ENCODE data around the gene GJA5.
"Not testable (repeated sequence)": the region's sequence is repeated elsewhere in the genome, so short reads cannot be mapped to it uniquely, and the experiment has no call there.

GJA5 gene

DNA sequence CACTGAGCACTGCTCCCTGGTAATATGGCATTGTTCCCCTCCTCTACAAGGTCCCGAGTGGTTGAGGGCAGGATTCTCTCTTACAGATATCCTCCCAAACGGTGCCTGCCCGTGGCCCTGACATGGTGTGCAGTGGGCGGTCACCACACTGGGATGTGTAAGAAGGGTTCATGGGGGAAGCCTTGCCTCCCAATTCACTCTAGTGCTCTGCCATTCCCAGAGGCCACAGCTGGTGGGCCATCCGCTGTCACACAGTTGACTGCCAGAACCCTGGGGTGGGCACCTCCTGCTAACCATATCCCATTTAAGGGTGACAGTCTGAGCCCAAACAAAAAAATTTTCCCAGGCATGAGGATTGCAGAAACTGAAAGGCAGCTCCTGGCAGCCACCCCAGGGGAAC is 9.1 kb downstream of the GJA5 start:
- no peaks in the 10 kb centered on the region for H3K36me3 Mint-ChIP-seq (ENCODE audit: low read depth)
- no peaks in the 10 kb centered on the region for H3K9me3 Mint-ChIP-seq
- ATAC-seq, result no peak
- DNase-seq, result no peak
- no peak overlapping the region for H3K4me3 Mint-ChIP-seq
- no peak overlapping the region for H3K27ac Mint-ChIP-seq
- H3K4me1 Mint-ChIP-seq, result no peaks in the 10 kb centered on the region
- no peaks in the 10 kb centered on the region for H3K27me3 Mint-ChIP-seq

DNA sequence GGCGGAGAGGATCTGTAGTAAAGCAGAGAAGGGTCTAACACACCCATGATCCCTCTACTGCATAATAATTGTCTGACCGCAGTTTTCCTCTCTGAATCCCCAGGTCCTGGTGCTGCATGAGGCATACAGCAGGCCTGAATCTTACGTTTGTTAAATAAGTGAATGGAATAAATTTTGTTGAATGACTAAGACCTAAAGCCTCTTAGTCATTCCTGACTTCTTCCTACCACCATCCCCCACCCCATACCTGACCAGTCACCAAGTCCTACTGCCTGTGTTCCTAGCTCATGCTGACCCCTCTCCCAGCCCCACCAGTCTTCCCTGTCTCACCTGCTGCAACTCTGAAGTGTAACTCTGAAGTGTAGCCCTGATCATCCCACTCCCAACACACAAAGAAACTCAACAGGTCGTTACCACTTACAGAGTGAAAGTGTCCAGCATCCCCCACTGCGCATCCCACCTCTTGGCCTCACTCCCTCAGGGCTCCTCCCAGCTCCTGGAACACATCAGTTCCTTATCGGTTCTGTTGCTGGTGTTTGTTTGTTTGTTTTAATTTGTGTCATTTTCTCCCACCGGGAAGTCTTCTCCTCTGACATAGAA is 9.7 kb downstream of the GJA5 start:
- Mint-ChIP-seq H3K9me3 (no peaks in the 10 kb centered on the region), H3K36me3 (ENCODE audit: low read depth) (no peaks in the 10 kb centered on the region), H3K4me1 (no peaks in the 10 kb centered on the region), H3K4me3 (no peak overlapping the region), H3K27me3 (no peaks in the 10 kb centered on the region), H3K27ac (no peak overlapping the region)
- ATAC-seq, result no peak
- DNase-seq, result no peak

- no peak overlapping the region for H3K4me3 Mint-ChIP-seq
- no peaks in the 10 kb centered on the region for H3K36me3 Mint-ChIP-seq (ENCODE audit: low read depth)
- H3K4me1 Mint-ChIP-seq, result no peaks in the 10 kb centered on the region
- H3K27ac Mint-ChIP-seq, result no peak overlapping the region
- H3K27me3 Mint-ChIP-seq, result no peaks in the 10 kb centered on the region
- no peaks in the 10 kb centered on the region for H3K9me3 Mint-ChIP-seq
- DNase-seq, result no peak
- no peak for ATAC-seq
Observed at GRCh38 chr1:147749792-147750191, 10.6 kb downstream of the GJA5 start.

GRCh38 chr1:147748676-147749350 is 11.6 kb downstream of the GJA5 start:
- H3K4me1 Mint-ChIP-seq, result no peaks in the 10 kb centered on the region
- DNase-seq (no peak), ATAC-seq (no peak)
- H3K4me3 Mint-ChIP-seq, result no peak overlapping the region
- H3K27ac Mint-ChIP-seq, result no peak overlapping the region
- no peaks in the 10 kb centered on the region for H3K27me3 Mint-ChIP-seq
- no peaks in the 10 kb centered on the region for H3K36me3 Mint-ChIP-seq (ENCODE audit: low read depth)
- H3K9me3 Mint-ChIP-seq, result no peaks in the 10 kb centered on the region

DNA sequence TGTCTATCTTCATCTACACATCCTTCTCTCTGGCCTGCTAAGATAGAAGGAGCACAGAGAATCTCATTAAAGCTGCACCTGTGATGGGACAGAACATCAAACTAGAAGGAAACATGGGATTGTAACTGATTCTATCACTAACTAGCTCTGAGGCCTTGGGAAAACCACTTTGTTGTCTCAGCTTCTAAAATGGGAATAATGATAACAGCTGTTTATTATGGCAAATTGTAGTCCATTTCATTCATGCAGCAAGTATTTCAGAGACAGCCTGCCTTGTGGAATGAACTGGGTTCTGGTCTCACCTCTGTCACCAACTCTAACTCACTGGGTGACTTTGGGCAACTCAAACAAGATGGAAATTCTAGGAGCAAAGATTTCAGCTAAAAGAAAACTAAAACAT is 12.4 kb downstream of the GJA5 start:
- H3K27me3 Mint-ChIP-seq, result no peaks in the 10 kb centered on the region

GRCh38 chr1:147745271-147745670 is 15.1 kb downstream of the GJA5 start:
- Mint-ChIP-seq H3K27me3 (no peaks in the 10 kb centered on the region), H3K27ac (no peak overlapping the region), H3K9me3 (no peaks in the 10 kb centered on the region), H3K4me3 (no peak overlapping the region), H3K36me3 (ENCODE audit: low read depth) (no peaks in the 10 kb centered on the region), H3K4me1 (no peaks in the 10 kb centered on the region)
- DNase-seq, result no peak
- ATAC-seq, result no peak

More for the DNA sequence above, 12.4 kb downstream of the GJA5 start:
- Mint-ChIP-seq H3K9me3 (no peaks in the 10 kb centered on the region), H3K4me3 (no peak overlapping the region), H3K4me1 (no peaks in the 10 kb centered on the region), H3K27ac (no peak overlapping the region), H3K36me3 (ENCODE audit: low read depth) (no peaks in the 10 kb centered on the region)
- DNase-seq (no peak), ATAC-seq (no peak)

DNA sequence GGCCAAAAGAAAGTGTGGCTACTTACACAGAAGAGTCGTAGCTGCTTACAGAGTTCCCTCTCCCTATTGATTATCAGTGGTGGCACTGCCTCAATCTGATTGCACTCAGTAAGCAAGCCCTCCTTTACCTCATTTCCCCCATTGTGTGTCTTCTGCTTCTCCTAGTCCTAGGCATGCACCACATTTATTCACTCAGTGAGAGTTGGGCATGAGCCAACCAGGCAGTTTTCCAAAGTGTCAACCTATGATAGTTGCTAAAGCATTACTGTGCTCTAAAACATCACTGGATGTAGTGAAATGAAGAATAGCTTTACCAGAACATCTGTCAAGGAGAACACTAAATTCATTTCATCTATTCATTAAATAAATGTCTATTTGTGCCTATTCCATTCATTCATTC is 19.3 kb downstream of the GJA5 start:
- ATAC-seq (no peak), DNase-seq (no peak)
- Mint-ChIP-seq H3K27ac (no peak overlapping the region), H3K9me3 (no peaks in the 10 kb centered on the region), H3K4me3 (no peak overlapping the region), H3K27me3 (no peaks in the 10 kb centered on the region), H3K4me1 (no peaks in the 10 kb centered on the region), H3K36me3 (ENCODE audit: low read depth) (no peaks in the 10 kb centered on the region)

DNA sequence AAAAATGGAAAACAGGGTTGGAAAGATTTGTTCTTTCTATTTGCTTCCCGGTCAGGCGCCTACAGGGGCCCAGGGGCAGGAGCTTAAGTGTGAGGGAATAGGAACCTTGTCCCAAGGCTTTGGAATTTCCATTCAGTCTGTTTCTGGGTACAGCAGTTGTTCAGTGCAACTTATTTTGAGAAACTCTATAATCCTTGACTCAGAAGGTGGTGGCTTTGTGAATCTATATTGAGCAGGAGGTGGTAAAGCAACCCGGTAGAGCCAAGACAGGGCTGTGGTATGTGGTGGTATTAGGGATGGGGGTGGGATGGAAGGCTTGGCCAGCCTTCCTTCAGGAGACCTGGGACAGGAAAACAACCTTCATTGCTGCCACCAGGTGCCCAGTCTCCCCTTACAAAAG is 20.0 kb downstream of the GJA5 start:
- ATAC-seq, result no peak
- peaks cover 2% of the 10 kb centered on the region for H3K4me1 Mint-ChIP-seq
- no peak overlapping the region for H3K27ac Mint-ChIP-seq

DNA sequence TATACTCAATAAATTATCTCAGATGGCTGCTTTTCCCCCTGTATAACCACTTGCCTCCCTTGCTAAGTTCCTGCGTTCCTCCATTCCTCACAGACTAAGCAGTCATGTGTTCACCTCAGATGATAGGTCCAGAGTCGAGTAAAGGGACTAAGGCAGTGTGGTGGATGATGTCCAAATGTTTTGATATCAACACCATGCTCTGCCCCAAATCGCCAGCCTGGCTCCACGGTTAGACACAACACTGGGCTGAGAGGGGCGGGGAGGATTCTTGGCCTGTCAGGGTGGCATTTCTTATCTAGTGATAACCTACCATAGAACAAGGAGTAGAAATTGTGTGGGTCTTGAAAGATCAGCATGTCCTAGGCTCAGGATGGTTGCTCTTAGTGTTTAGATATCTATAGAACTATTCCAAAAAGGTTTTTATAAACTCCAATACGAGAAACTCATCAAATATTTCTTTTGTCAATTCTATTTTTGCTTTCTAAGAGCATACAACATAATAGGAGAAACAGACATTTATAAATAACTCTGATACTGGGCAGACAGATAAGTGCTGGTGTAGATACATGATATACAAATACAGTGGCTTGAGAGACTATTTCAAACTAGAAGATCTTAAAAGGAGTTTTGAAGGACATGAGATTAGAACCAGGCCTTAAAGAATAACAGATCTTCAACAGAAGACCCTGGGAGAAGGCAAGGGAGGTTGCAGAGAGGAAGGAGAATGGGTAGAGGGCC is 21.5 kb downstream of the GJA5 start:
- Mint-ChIP-seq H3K27ac (no peak overlapping the region), H3K4me3 (no peak overlapping the region), H3K27me3 (no peaks in the 10 kb centered on the region), H3K9me3 (peaks cover 5% of the 10 kb centered on the region), H3K4me1 (peaks cover 7% of the 10 kb centered on the region), H3K36me3 (ENCODE audit: low read depth) (no peaks in the 10 kb centered on the region)
- DNase-seq (no peak), ATAC-seq (no peak)

More for the DNA sequence above, 20.0 kb downstream of the GJA5 start:
- H3K9me3 Mint-ChIP-seq, result no peaks in the 10 kb centered on the region
- H3K36me3 Mint-ChIP-seq (ENCODE audit: low read depth), result no peaks in the 10 kb centered on the region
- H3K27me3 Mint-ChIP-seq, result no peaks in the 10 kb centered on the region
- no peak overlapping the region for H3K4me3 Mint-ChIP-seq
- DNase-seq, result no peak

GRCh38 chr1:147738129-147738528 is 22.3 kb downstream of the GJA5 start:
- no peak for DNase-seq
- no peak for ATAC-seq
- no peak overlapping the region for H3K4me3 Mint-ChIP-seq
- H3K4me1 Mint-ChIP-seq, result peaks cover 7% of the 10 kb centered on the region
- peaks cover 5% of the 10 kb centered on the region for H3K9me3 Mint-ChIP-seq
- H3K27ac Mint-ChIP-seq, result no peak overlapping the region
- no peaks in the 10 kb centered on the region for H3K36me3 Mint-ChIP-seq (ENCODE audit: low read depth)
- no peaks in the 10 kb centered on the region for H3K27me3 Mint-ChIP-seq

- DNase-seq (no peak), ATAC-seq (no peak)
- no peaks in the 10 kb centered on the region for H3K36me3 Mint-ChIP-seq (ENCODE audit: low read depth)
- H3K27ac Mint-ChIP-seq, result no peak overlapping the region
- H3K4me1 Mint-ChIP-seq, result peaks cover 7% of the 10 kb centered on the region
- H3K27me3 Mint-ChIP-seq, result peaks cover under 1% of the 10 kb centered on the region
- no peak overlapping the region for H3K4me3 Mint-ChIP-seq
- H3K9me3 Mint-ChIP-seq, result peaks cover 5% of the 10 kb centered on the region
Observed at GRCh38 chr1:147736883-147737282, 23.5 kb downstream of the GJA5 start.

GRCh38 chr1:147735423-147735822 is 25.0 kb downstream of the GJA5 start:
- H3K36me3 Mint-ChIP-seq (ENCODE audit: low read depth), result no peaks in the 10 kb centered on the region
- no peak overlapping the region for H3K4me3 Mint-ChIP-seq
- H3K9me3 Mint-ChIP-seq, result peaks cover 5% of the 10 kb centered on the region
- DNase-seq (no peak), ATAC-seq (no peak)
- H3K27me3 Mint-ChIP-seq, result peaks cover 12% of the 10 kb centered on the region
- H3K4me1 Mint-ChIP-seq, result peaks cover 7% of the 10 kb centered on the region
- H3K27ac Mint-ChIP-seq, result no peak overlapping the region

DNA sequence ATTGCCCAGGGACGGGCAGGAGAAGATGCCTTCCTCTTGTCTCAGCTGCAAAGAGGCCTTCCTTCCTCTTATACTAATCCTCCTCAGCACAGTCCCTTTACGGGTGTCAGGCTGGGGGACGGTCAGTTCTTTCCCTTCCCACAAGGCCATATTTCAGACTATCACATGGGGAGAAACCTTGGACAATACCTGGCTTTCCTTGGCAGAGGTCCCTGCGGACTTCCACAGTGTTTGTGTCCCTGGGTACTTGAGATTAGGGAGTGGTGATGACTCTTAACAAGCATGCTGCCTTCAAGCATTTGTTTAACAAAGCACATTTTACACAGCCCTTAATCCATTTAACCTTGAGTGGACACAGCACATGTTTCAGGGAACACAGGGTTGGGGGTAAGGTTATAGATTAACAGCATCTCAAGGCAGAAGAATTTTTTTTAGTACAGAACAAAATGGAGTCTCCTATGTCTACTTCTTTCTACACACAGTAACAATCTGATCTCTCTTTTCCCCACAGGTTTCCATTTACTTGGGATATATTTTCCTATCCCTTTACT is 26.0 kb downstream of the GJA5 start:
- not testable (repeated sequence) for H3K4me1 Mint-ChIP-seq; H3K9me3 Mint-ChIP-seq; ATAC-seq; H3K4me3 Mint-ChIP-seq; DNase-seq; H3K36me3 Mint-ChIP-seq (ENCODE audit: low read depth); H3K27ac Mint-ChIP-seq
- H3K27me3 Mint-ChIP-seq, result peaks cover 17% of the 10 kb centered on the region

DNA sequence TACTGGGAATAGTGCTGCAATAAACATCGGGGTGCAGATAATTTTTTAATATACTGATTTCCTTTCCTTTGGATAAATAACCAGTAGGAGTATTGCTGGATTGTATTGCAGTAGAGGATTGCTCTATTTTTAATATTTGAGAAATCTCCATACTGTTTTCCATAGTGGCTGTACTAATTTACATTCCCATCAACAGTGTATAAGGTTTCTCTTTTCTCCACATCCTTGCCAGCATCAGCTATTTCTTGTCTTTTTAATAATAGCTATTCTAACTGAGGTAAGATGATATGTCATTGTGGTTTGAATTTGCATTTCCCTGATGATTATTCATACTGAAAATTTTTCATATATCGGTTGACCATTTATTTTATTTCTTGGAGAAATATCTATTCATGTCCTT is 31.1 kb downstream of the GJA5 start:
- no peaks in the 10 kb centered on the region for H3K36me3 Mint-ChIP-seq (ENCODE audit: low read depth)
- H3K4me1 Mint-ChIP-seq, result no peaks in the 10 kb centered on the region
- ATAC-seq, result no peak
- no peak overlapping the region for H3K4me3 Mint-ChIP-seq
- peaks cover 17% of the 10 kb centered on the region for H3K27me3 Mint-ChIP-seq
- no peak for DNase-seq
- H3K9me3 Mint-ChIP-seq, result no peaks in the 10 kb centered on the region
- no peak overlapping the region for H3K27ac Mint-ChIP-seq

GRCh38 chr1:147726168-147726567 is 34.2 kb downstream of the GJA5 start:
- H3K4me3 Mint-ChIP-seq, result no peak overlapping the region
- H3K4me1 Mint-ChIP-seq, result no peaks in the 10 kb centered on the region
- H3K36me3 Mint-ChIP-seq (ENCODE audit: low read depth), result no peaks in the 10 kb centered on the region
- no peaks in the 10 kb centered on the region for H3K9me3 Mint-ChIP-seq
- no peak for ATAC-seq
- H3K27me3 Mint-ChIP-seq, result peaks cover 13% of the 10 kb centered on the region
- DNase-seq, result no peak
- H3K27ac Mint-ChIP-seq, result no peak overlapping the region

Measured in activated naive CD8-positive, alpha-beta T cell treated with anti-CD3 and anti-CD28 coated beads, Interleukin-2, amount 50 U/mL, for 24 hours (primary cell).